Measurements from ENCODE around the gene SMG7.

DNA sequence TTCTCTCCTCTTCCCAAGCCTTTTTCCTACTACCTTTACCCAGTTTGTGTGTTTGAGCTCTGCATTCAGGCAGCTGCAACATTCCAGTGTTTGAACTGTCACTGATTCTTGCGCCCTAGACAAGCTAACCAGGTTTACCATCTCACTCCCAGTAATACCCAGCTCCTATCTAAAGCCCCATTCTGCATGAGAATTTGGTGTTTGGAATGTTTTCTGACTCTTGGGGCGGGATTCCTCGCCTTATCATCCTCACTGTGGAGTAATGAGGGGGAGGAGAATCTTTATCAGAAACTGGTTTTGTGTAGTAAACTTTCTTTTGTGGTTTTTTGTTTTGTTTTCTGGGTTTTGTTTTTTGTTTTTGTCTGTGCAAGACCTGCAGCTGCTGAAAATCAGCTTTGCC lies 81.5 kb downstream of the SMG7 start:
- TF ChIP-seq, protein P1, sequence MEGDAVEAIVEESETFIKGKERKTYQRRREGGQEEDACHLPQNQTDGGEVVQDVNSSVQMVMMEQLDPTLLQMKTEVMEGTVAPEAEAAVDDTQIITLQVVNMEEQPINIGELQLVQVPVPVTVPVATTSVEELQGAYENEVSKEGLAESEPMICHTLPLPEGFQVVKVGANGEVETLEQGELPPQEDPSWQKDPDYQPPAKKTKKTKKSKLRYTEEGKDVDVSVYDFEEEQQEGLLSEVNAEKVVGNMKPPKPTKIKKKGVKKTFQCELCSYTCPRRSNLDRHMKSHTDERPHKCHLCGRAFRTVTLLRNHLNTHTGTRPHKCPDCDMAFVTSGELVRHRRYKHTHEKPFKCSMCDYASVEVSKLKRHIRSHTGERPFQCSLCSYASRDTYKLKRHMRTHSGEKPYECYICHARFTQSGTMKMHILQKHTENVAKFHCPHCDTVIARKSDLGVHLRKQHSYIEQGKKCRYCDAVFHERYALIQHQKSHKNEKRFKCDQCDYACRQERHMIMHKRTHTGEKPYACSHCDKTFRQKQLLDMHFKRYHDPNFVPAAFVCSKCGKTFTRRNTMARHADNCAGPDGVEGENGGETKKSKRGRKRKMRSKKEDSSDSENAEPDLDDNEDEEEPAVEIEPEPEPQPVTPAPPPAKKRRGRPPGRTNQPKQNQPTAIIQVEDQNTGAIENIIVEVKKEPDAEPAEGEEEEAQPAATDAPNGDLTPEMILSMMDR (IDR thresholded peaks at IDR 0.05), result no peak
- TF ChIP-seq CBX2 (IDR thresholded peaks at IDR 0.05; ENCODE audit: borderline replicate concordance, low read depth), result no peak
- TF ChIP-seq FOSL2 (IDR thresholded peaks at IDR 0.05), result no peak
- no peak for TF ChIP-seq FOSL2 (CRISPR knock-in tag; IDR thresholded peaks at IDR 0.05)
- no peak for TF ChIP-seq CEBPB (IDR thresholded peaks at IDR 0.05)
- TF ChIP-seq, protein P2, sequence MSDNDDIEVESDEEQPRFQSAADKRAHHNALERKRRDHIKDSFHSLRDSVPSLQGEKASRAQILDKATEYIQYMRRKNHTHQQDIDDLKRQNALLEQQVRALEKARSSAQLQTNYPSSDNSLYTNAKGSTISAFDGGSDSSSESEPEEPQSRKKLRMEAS (IDR thresholded peaks at IDR 0.05), result no peak
- TF ChIP-seq EP300 (IDR thresholded peaks at IDR 0.05), result no peak
